Loucy (cell line): ENCODE data around the gene SLC35E3.

Source experiments
- H2AFZ ChIP-seq: fragments of 200-600 bp; sonication (generic); 2 replicates; pipeline ENCODE4 v1.6.0; 2016; ENCODE audit warnings: antibody characterized with exemption, mild to moderate bottlenecking, low read length, moderate library complexity
- H3F3A ChIP-seq: fragments of 200-600 bp; 2 replicates; pipeline ENCODE4 v1.6.0; 2016; ENCODE audit warnings: antibody characterized with exemption, low read depth, mild to moderate bottlenecking
- H3K27me3 ChIP-seq: fragments of 200-600 bp; sonication (generic); 2 replicates; pipeline ENCODE4 v1.6.1; 2014; ENCODE audit warnings: low read length, mild to moderate bottlenecking; ENCODE audit not compliant: insufficient read depth, poor library complexity, severe bottlenecking
- H3K36me3 ChIP-seq: fragments of 200-600 bp; sonication (generic); 2 replicates; pipeline ENCODE4 v1.6.1; 2016; ENCODE audit warnings: low read length; ENCODE audit not compliant: insufficient read depth
- H3K4me1 ChIP-seq: fragments of 200-600 bp; sonication (generic); 2 replicates; pipeline ENCODE4 v1.5.1; 2014; ENCODE audit warnings: low read length, mild to moderate bottlenecking; ENCODE audit not compliant: insufficient read depth, poor library complexity, severe bottlenecking
- H3K4me2 ChIP-seq: fragments of 200-600 bp; sonication (generic); 2 replicates; pipeline ENCODE4 v1.6.0; 2014; ENCODE audit warnings: antibody characterized with exemption, low read length, low read depth, mild to moderate bottlenecking; ENCODE audit not compliant: poor library complexity, severe bottlenecking
- H3K4me3 ChIP-seq: fragments of 200-600 bp; sonication (generic); 2 replicates; pipeline ENCODE4 v1.5.1; 2014; ENCODE audit warnings: low read length, mild to moderate bottlenecking, mixed read lengths; ENCODE audit not compliant: poor library complexity, severe bottlenecking
- H3K79me2 ChIP-seq: fragments of 200-600 bp; sonication (generic); 2 replicates; pipeline ENCODE4 v1.6.1; 2014; ENCODE audit warnings: low read length; ENCODE audit not compliant: insufficient read depth
- H3K9ac ChIP-seq: fragments of 200-600 bp; sonication (generic); 2 replicates; pipeline ENCODE4 v1.6.0; 2014; ENCODE audit warnings: mild to moderate bottlenecking, low read depth, low read length, moderate library complexity; ENCODE audit not compliant: poor library complexity, severe bottlenecking
- H3K9me2 ChIP-seq: fragments of 200-600 bp; sonication (generic); replicated peaks from 2 replicates; pipeline ENCODE4 v1.6.1; 2016; ENCODE audit warnings: low read depth, low read length, mixed read lengths
- H3K9me3 ChIP-seq: fragments of 200-600 bp; sonication (generic); 2 replicates; pipeline ENCODE4 v1.6.1; 2014; ENCODE audit warnings: mild to moderate bottlenecking, antibody characterized with exemption, low read length, low read depth; ENCODE audit not compliant: insufficient read depth
- H4K20me1 ChIP-seq: fragments of 200-600 bp; sonication (generic); 2 replicates; pipeline ENCODE4 v1.6.0; 2014; ENCODE audit warnings: antibody characterized with exemption, low read length, mild to moderate bottlenecking; ENCODE audit not compliant: insufficient read depth, poor library complexity, severe bottlenecking
- EZH2phosphoT487 ChIP-seq: fragments of 200-600 bp; IDR thresholded peaks from 2 replicates; pipeline ENCODE4 v1.6.1; 2018; ENCODE audit warnings: antibody characterized with exemption, mild to moderate bottlenecking, moderate library complexity, borderline replicate concordance
- TF ChIP-seq, protein P1 (sequence below): fragments of 200-600 bp; sonication (generic); conservative IDR thresholded peaks from 2 replicates; pipeline ENCODE4 v1.5.1; 2014; ENCODE audit warnings: mild to moderate bottlenecking, antibody characterized with exemption, low read length

The SLC35E3 gene

DNA sequence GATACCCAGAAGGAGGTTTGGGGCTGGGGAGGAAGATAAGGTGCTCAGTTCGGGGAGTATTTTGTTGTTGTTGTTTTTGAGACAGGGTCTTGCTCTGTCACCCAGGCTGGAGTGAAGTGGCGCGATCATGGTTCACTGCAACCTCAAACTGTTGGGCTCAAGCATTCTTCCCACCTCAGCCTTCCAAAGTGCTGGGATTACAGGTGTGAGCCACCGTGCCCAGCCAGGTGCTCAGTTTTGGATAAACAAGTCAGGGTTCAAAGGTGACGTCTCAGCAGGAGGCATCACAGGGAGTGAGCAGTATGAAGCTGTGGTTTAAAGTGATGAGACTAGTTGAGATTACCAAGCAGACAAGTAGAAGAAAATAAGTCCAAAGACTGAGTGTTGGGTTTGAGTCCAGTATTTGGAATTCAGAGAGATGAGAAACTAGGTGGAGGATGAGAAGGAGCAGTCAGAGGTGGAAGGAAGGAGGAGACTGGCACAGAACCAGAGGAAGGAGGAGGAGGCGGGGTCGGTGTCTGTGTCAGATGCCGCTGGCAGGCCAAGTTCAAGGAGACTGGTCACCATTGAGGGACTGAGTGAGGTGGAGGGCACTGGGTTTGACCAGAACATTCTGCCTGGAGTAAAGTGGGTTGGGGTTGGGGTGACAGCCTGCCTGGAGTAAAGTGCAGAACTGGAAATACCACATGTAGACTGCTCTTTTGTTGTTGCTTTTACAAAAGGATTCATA, 16.1 kb downstream of the SLC35E3 start:
- no peak overlapping the region for H3K9ac ChIP-seq
- H3K36me3 ChIP-seq = peaks cover 8% of the 10 kb centered on the region; the same call in 1 of the 2 replicates
- H3K79me2 ChIP-seq = no peaks in the 10 kb centered on the region
- no peak overlapping the region for H3K4me3 ChIP-seq
- TF ChIP-seq, protein P1, sequence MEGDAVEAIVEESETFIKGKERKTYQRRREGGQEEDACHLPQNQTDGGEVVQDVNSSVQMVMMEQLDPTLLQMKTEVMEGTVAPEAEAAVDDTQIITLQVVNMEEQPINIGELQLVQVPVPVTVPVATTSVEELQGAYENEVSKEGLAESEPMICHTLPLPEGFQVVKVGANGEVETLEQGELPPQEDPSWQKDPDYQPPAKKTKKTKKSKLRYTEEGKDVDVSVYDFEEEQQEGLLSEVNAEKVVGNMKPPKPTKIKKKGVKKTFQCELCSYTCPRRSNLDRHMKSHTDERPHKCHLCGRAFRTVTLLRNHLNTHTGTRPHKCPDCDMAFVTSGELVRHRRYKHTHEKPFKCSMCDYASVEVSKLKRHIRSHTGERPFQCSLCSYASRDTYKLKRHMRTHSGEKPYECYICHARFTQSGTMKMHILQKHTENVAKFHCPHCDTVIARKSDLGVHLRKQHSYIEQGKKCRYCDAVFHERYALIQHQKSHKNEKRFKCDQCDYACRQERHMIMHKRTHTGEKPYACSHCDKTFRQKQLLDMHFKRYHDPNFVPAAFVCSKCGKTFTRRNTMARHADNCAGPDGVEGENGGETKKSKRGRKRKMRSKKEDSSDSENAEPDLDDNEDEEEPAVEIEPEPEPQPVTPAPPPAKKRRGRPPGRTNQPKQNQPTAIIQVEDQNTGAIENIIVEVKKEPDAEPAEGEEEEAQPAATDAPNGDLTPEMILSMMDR = no peak
- no peak for TF ChIP-seq EZH2phosphoT487
- H3F3A ChIP-seq = no peaks in the 10 kb centered on the region
- H3K4me2 ChIP-seq = no peak overlapping the region
- H3K27me3 ChIP-seq = no peaks in the 10 kb centered on the region
- no peak overlapping the region for H2AFZ ChIP-seq
- peaks cover 8% of the 10 kb centered on the region for H3K4me1 ChIP-seq
- H3K9me2 ChIP-seq = no peaks in the 10 kb centered on the region
- H3K9me3 ChIP-seq = no peaks in the 10 kb centered on the region
- no peaks in the 10 kb centered on the region for H4K20me1 ChIP-seq

DNA sequence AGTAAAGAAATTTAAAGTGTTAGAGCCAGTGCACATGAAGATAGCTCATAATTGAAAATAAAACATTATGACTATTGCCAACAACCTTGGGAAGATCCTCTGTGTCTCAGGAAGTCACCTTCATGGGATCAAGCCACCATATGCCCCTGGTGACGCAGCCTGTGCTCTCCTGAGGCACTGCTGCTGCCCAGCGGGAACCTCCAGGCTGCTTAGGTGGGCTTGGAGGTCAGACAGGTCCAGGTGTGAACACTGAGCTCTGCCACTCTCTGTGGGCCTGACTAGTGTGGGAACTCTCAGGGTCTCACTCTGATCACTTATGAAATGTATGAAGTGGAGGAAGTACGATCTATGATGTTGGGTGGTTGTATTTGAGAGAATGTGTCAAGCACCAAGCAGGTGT, 16.7 kb downstream of the SLC35E3 start:
- Histone ChIP-seq H4K20me1 (no peaks in the 10 kb centered on the region), H3K27me3 (no peaks in the 10 kb centered on the region), H3K9me3 (no peaks in the 10 kb centered on the region), H3K9me2 (no peaks in the 10 kb centered on the region), H3K9ac (no peak overlapping the region), H3K4me3 (no peak overlapping the region), H3K79me2 (no peaks in the 10 kb centered on the region), H3K4me1 (peaks cover 8% of the 10 kb centered on the region), H3K36me3 (peaks cover 8% of the 10 kb centered on the region; the same call in 1 of the 2 replicates), H3F3A (no peaks in the 10 kb centered on the region), H2AFZ (no peak overlapping the region), H3K4me2 (no peak overlapping the region)
- TF ChIP-seq, protein P1 = no peak
- no peak for TF ChIP-seq EZH2phosphoT487

DNA sequence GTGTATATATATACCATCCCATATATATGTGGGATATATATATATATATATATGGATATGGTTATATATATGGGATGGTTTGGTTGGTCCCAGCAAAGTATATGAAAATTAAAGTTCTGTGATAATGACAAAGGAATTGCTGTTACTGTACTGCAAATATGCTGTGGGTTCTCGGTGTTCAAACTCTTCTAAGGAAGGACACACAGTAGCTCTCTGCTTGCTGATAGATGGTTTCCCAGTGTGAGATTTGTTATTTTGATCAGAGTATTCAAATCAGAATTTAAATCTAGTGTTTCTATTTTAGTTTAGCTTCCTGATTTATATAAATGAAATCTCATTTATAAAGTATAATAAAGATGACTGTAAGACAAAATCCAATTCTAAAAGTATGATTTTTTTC, 19.7 kb downstream of the SLC35E3 start:
- TF ChIP-seq, protein P1 = no peak
- no peak overlapping the region for H3K4me2 ChIP-seq
- H3F3A ChIP-seq = no peaks in the 10 kb centered on the region
- H3K4me3 ChIP-seq = no peak overlapping the region
- no peaks in the 10 kb centered on the region for H4K20me1 ChIP-seq
- H3K27me3 ChIP-seq = no peaks in the 10 kb centered on the region
- H3K4me1 ChIP-seq = peaks cover 5% of the 10 kb centered on the region
- H3K9ac ChIP-seq = no peak overlapping the region
- H3K79me2 ChIP-seq = no peaks in the 10 kb centered on the region
- H2AFZ ChIP-seq = no peak overlapping the region
- H3K36me3 ChIP-seq = peaks cover 5% of the 10 kb centered on the region; the same call in 1 of the 2 replicates
- H3K9me3 ChIP-seq = no peaks in the 10 kb centered on the region
- H3K9me2 ChIP-seq = no peaks in the 10 kb centered on the region
